ENCODE data around the gene ACTRT2. TPM values are rescaled to one million over a fixed set of nuclear protein-coding genes. Genes with fewer than 3 reads are reported as not detected.

ACTRT2 gene
- total and polyA plus RNA-seq, 2 experiments from 2014 or later: not detected

DNA sequence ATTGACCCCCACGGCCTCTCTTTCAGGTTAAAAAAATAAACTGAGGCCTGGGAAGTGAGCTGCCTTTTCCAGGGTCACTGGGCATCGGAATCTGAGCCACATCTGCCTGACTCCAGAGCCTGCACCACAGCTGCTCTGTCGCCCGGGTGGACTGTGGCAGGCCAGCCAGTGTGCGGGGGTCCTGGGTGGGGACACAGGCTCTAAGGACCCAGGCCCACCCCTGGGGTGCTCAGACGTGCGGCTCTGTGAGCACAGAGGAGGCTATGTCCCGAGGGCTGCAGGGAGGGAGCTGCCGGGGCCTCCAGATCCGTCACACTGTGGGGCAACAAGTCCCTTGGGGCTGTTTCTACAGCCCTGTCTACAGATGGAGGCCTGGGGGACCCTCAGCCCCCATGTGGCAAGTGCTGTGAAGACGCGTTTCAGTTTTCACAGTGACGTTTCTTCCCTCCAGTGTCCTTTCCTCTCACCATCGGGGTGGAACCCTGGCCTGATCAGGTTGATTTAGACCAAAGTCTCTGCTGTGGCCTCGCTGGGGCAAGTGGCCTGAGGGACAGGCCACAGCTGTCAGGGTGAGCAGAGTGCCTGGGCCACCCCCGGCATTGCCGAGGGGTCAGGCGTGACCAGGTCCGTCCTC lies 39.2 kb upstream of the ACTRT2 start (continued):
- no peak for TF ChIP-seq ZNF114 (CRISPR knock-in tag; IDR thresholded peaks at IDR 0.05)
- TF ChIP-seq CREB1 (CRISPR knock-in tag; IDR thresholded peaks at IDR 0.05; ENCODE audit: low read depth): no peak
- TF ChIP-seq POLR2AphosphoS5 (IDR thresholded peaks at IDR 0.05; ENCODE audit: low read depth): no peak
- no peak for TF ChIP-seq EZH2phosphoT487 (IDR thresholded peaks at IDR 0.05; ENCODE audit: unreplicated experiment)
- no peak for TF ChIP-seq JUNB (IDR thresholded peaks at IDR 0.05; ENCODE audit: unreplicated experiment)
- TF ChIP-seq, protein P1, sequence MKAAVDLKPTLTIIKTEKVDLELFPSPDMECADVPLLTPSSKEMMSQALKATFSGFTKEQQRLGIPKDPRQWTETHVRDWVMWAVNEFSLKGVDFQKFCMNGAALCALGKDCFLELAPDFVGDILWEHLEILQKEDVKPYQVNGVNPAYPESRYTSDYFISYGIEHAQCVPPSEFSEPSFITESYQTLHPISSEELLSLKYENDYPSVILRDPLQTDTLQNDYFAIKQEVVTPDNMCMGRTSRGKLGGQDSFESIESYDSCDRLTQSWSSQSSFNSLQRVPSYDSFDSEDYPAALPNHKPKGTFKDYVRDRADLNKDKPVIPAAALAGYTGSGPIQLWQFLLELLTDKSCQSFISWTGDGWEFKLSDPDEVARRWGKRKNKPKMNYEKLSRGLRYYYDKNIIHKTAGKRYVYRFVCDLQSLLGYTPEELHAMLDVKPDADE (IDR thresholded peaks at IDR 0.05): no peak
- no peak for TF ChIP-seq STAT1 (IDR thresholded peaks at IDR 0.05; ENCODE audit: unreplicated experiment)
- TF ChIP-seq EZH2 (IDR thresholded peaks at IDR 0.05; ENCODE audit: low read depth, unreplicated experiment): no peak
- TF ChIP-seq, protein P2, sequence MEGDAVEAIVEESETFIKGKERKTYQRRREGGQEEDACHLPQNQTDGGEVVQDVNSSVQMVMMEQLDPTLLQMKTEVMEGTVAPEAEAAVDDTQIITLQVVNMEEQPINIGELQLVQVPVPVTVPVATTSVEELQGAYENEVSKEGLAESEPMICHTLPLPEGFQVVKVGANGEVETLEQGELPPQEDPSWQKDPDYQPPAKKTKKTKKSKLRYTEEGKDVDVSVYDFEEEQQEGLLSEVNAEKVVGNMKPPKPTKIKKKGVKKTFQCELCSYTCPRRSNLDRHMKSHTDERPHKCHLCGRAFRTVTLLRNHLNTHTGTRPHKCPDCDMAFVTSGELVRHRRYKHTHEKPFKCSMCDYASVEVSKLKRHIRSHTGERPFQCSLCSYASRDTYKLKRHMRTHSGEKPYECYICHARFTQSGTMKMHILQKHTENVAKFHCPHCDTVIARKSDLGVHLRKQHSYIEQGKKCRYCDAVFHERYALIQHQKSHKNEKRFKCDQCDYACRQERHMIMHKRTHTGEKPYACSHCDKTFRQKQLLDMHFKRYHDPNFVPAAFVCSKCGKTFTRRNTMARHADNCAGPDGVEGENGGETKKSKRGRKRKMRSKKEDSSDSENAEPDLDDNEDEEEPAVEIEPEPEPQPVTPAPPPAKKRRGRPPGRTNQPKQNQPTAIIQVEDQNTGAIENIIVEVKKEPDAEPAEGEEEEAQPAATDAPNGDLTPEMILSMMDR (conservative IDR thresholded peaks at IDR 0.05; ENCODE audit: low read depth in 2 of 2): no peak

DNA sequence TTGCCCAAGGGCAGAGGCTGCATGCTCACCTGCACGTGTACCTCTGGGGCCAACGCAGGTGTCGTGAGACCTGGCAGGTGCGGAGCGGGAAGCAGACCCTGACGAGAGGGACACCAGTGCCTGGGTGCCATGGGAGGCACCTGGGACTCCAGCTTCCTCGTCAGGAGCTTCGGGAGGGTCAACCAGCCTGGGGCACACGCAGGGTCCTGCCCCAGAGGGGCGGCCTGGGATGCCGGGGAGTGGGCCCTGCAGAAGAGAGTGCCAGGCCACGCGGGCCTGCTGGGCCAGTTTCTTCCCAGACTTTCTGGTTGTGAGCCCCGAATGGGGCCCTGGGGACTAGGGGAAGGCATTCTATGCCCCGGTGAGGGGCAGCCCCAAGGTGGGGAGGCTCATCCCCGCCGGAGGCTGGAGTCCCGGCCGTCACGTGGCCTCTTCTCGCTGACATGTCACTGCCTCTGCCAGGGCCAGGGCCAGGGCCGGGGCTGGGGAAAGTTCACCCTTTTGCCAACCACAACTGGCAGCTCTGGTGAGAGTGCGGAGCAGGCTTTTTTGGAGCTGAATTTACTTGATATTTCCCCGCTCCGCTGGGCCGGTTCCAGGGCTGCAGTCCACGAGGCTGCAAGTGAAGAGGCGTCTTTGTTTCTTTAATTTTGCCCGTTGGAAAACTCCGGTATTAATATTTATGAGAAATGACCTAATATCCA lies 38.5 kb upstream of the ACTRT2 start:
- no peak overlapping the region for H3K4me3 ChIP-seq

More for the DNA sequence above, 38.5 kb upstream of the ACTRT2 start:
- Histone ChIP-seq H3K27ac (ENCODE audit: low read depth) (no peak overlapping the region), H3K79me2 (replicated peaks; ENCODE audit: insufficient read depth) (no peaks in the 10 kb centered on the region), H3K36me3 (ENCODE audit: insufficient read depth) (no peaks in the 10 kb centered on the region), H4K20me1 (replicated peaks; ENCODE audit: insufficient read depth) (no peaks in the 10 kb centered on the region), H3K4me2 (no peak overlapping the region), H3F3A (replicated peaks; ENCODE audit: low read depth) (no peaks in the 10 kb centered on the region), H3K9me2 (ENCODE audit: insufficient read depth) (no peaks in the 10 kb centered on the region), H2AFZ (no peak overlapping the region), H3K4me1 (ENCODE audit: insufficient read depth) (no peaks in the 10 kb centered on the region), H3K27me3 (ENCODE audit: insufficient read depth) (no peaks in the 10 kb centered on the region)
- DNase-seq (ENCODE audit: low spot score) (no peak), ATAC-seq (no peak)
- Mint-ChIP-seq H3K36me3 (ENCODE audit: low read depth) (peaks cover 11% of the 10 kb centered on the region; the same call in 2 of the 3 replicates), H3K27ac (no peak overlapping the region), H3K27me3 (ENCODE audit: insufficient read depth, low read depth, poor library complexity) (peaks cover 2% of the 10 kb centered on the region), H3K4me1 (peaks cover 6% of the 10 kb centered on the region; the same call in 2 of the 3 replicates), H3K4me3 (no peak overlapping the region), H3K9me3 (peaks cover 54% of the 10 kb centered on the region)
- TF ChIP-seq JUNB (IDR thresholded peaks at IDR 0.05; ENCODE audit: unreplicated experiment) (no peak), ZNF331 (CRISPR knock-in tag; IDR thresholded peaks at IDR 0.05; ENCODE audit: low read depth) (no peak), CREB1 (CRISPR knock-in tag; IDR thresholded peaks at IDR 0.05; ENCODE audit: low read depth) (no peak)
- TF ChIP-seq, protein P2 (conservative IDR thresholded peaks at IDR 0.05; ENCODE audit: low read depth in 2 of 2): no peak

Measured in GM23338 (cell line).